ENCODE results near the gene LACRT. TPM values are rescaled to one million over a fixed set of nuclear protein-coding genes. Genes with fewer than 3 reads are reported as not detected.

LACRT gene
- total RNA-seq, 1 donor from 2014 or later, result not detected

- Mint-ChIP-seq H3K4me3 (no peak overlapping the region), H3K9me3 (no peaks in the 10 kb centered on the region), H3K27me3 (ENCODE audit: low read depth) (peaks cover 21% of the 10 kb centered on the region), H3K27ac (ENCODE audit: unreplicated experiment) (no peak overlapping the region), H3K4me1 (no peaks in the 10 kb centered on the region), H3K36me3 (ENCODE audit: low read depth) (no peaks in the 10 kb centered on the region)
- no peak for DNase-seq (ENCODE audit: low read depth, low spot score)
- TF ChIP-seq, protein P1, sequence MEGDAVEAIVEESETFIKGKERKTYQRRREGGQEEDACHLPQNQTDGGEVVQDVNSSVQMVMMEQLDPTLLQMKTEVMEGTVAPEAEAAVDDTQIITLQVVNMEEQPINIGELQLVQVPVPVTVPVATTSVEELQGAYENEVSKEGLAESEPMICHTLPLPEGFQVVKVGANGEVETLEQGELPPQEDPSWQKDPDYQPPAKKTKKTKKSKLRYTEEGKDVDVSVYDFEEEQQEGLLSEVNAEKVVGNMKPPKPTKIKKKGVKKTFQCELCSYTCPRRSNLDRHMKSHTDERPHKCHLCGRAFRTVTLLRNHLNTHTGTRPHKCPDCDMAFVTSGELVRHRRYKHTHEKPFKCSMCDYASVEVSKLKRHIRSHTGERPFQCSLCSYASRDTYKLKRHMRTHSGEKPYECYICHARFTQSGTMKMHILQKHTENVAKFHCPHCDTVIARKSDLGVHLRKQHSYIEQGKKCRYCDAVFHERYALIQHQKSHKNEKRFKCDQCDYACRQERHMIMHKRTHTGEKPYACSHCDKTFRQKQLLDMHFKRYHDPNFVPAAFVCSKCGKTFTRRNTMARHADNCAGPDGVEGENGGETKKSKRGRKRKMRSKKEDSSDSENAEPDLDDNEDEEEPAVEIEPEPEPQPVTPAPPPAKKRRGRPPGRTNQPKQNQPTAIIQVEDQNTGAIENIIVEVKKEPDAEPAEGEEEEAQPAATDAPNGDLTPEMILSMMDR (conservative IDR thresholded peaks at IDR 0.05), result no peak
Measured at GRCh38 chr12:54604436-54604835, 30.3 kb downstream of the LACRT start.

DNA sequence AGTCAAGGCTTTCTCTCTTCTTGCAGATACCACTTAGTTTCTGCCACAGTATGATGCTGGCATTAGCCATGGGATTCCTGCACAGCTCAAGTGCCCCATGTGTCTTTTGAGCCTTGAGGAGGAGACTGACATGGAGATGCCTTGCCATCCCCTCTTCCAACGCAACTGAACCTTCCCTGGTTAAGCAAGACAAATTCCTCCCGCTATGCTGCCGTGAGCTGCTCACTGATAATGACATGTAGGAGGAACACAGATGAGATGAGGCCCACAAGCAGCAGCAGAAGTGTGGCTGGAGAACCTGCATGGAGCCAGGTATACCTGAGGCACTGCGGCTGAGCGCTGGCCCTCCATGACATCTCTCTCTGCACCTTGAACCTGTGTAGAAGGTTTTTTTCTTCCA is 30.8 kb downstream of the LACRT start:
- Mint-ChIP-seq H3K27ac (ENCODE audit: unreplicated experiment) (no peak overlapping the region), H3K36me3 (ENCODE audit: low read depth) (no peaks in the 10 kb centered on the region), H3K9me3 (no peaks in the 10 kb centered on the region), H3K4me1 (no peaks in the 10 kb centered on the region), H3K4me3 (no peak overlapping the region), H3K27me3 (ENCODE audit: low read depth) (peaks cover 16% of the 10 kb centered on the region)
- TF ChIP-seq, protein P1 (conservative IDR thresholded peaks at IDR 0.05), result no peak
- DNase-seq (ENCODE audit: low read depth, low spot score), result no peak

GRCh38 chr12:54603173-54603814 is 31.4 kb downstream of the LACRT start:
- Mint-ChIP-seq H3K4me1 (no peaks in the 10 kb centered on the region), H3K36me3 (ENCODE audit: low read depth) (no peaks in the 10 kb centered on the region), H3K9me3 (no peaks in the 10 kb centered on the region), H3K27ac (ENCODE audit: unreplicated experiment) (no peak overlapping the region), H3K27me3 (ENCODE audit: low read depth) (peaks cover 12% of the 10 kb centered on the region), H3K4me3 (no peak overlapping the region)
- DNase-seq (ENCODE audit: low read depth, low spot score), result peak; percentile 55
- TF ChIP-seq, protein P1 (conservative IDR thresholded peaks at IDR 0.05), result peak; percentile 79

- H3K36me3 Mint-ChIP-seq (ENCODE audit: low read depth), result no peaks in the 10 kb centered on the region
- no peak overlapping the region for H3K4me3 Mint-ChIP-seq
- no peaks in the 10 kb centered on the region for H3K4me1 Mint-ChIP-seq
- no peak overlapping the region for H3K27ac Mint-ChIP-seq (ENCODE audit: unreplicated experiment)
- TF ChIP-seq, protein P1 (conservative IDR thresholded peaks at IDR 0.05), result no peak
- peaks cover 8% of the 10 kb centered on the region for H3K27me3 Mint-ChIP-seq (ENCODE audit: low read depth)
- no peaks in the 10 kb centered on the region for H3K9me3 Mint-ChIP-seq
- no peak for DNase-seq (ENCODE audit: low read depth, low spot score)
Measured at GRCh38 chr12:54602661-54603060, 32.0 kb downstream of the LACRT start.

DNA sequence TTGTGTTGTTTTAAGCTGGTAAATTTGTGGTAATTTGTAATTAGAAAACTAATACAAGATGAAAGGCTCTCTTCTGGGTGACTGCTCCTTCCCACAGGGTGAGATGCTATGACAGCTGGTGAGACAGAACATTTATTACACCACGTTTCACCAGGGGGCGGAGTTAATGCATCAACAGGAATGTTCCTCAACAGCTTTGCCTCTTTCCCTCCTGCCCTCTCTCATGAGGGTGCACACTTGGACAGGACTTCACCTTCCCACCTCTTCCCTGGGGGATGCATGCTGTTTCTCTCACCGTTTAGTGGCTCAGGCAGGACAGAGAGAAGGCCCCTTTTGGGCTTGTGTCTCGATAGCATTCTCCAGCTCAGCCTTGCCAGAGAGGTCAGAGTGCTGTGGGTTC is 32.9 kb downstream of the LACRT start:
- no peaks in the 10 kb centered on the region for H3K36me3 Mint-ChIP-seq (ENCODE audit: low read depth)
- TF ChIP-seq, protein P1 (conservative IDR thresholded peaks at IDR 0.05), result no peak
- H3K4me3 Mint-ChIP-seq, result no peak overlapping the region
- peaks cover under 1% of the 10 kb centered on the region for H3K27me3 Mint-ChIP-seq (ENCODE audit: low read depth)
- no peak overlapping the region for H3K27ac Mint-ChIP-seq (ENCODE audit: unreplicated experiment)
- no peaks in the 10 kb centered on the region for H3K4me1 Mint-ChIP-seq
- no peak for DNase-seq (ENCODE audit: low read depth, low spot score)
- no peaks in the 10 kb centered on the region for H3K9me3 Mint-ChIP-seq

All from neural crest cell (in vitro differentiated cells).